Muscle of back (tissue), 11 donors: ENCODE data around the gene SORCS2. TPM values are rescaled to one million over a fixed set of nuclear protein-coding genes. Genes with fewer than 3 reads are reported as not detected.

ENCODE experiments used
- DNase-seq, 3 donors: peaks; one replicate each; pipeline versions ENCODE4 v3.0.0 to v3.0.0-alpha.2; 2013
- polyA plus RNA-seq, 10 donors: library from polyadenylated mRNA; unstranded; fragments of 120-200 nt; gene quantifications; one replicate each; pipeline ENCODE4 v1.2.1, GENCODE V29; 2013; ENCODE audit not compliant: insufficient read length in 10 of 10

Gene SORCS2
- polyA plus RNA-seq, 10 donors: 6.5 to 21.0 (median 10.8) TPM

DNA sequence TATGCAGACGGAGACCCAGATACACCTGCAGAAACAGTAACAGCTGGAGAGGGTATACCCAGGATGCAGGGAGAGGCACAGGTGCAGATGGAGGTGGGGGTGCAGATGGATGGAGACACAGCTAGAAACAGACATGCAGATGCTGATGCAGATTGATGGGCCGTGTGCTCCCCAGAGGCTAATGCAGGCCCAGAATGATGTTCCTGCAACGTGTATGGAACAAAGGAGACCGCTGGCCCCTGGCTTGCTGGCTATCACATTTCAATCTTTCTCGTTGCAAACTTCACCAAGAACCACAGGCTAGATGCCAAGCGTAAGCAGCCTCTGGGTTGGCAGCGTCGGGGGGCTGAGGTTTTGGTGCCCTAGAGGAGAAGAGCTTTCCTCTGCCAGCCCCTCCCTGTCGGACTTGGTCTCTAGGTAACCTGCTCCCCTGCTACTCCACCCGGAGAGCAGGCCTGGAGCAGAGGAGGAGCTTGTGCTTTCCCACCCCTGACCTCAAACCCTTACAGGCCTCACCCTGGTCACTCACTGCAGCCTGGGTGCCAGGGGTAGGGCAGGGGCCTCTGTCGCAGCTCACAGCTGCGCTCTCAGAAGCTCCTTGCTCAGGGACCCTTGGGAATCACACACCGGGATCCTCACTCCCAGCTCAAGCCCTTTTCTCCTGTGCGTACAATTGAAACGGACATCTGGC is 311.4 kb downstream of the SORCS2 start:
- DNase-seq: no peak

DNA sequence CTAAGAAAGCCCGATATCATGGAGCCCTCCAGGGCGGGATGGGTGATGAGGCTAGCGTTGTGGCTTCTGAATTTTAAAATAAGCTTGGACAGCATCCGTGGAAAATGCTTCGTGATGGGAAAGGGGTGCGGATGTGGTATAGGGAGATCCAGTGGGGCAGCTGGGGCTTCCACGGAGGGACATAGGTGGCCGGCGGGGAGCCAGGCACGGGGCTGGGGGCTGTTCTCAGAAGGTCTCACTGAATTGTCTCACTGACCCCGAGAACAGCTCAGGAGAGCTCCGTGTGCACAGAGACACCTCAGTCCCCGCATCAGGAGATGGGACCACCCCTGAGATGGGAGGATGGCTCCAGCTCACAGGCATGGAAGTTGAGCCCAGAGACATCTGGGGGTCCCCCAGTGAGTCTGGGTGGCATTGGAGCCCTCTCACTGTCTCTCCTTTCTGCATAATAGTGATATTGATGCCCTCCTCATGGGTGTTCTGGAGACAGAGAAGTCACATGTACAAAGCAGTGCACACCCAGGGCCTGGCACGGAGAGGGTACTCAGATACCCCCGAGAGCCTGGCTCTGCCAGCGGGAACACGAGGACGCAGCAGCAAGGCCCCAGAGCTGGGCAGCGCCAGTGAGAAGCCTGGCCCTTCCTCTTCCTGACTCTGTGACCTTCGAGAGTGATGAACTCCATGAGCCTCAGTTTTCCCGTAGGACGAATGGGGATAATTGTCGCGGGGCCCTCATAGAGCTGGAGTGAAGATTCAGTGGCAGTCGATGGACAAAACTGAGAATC is 313.0 kb downstream of the SORCS2 start:
- DNase-seq: no peak

- no peak for DNase-seq
Measured at GRCh38 chr4:7506119-7506518, 313.8 kb downstream of the SORCS2 start.

DNA sequence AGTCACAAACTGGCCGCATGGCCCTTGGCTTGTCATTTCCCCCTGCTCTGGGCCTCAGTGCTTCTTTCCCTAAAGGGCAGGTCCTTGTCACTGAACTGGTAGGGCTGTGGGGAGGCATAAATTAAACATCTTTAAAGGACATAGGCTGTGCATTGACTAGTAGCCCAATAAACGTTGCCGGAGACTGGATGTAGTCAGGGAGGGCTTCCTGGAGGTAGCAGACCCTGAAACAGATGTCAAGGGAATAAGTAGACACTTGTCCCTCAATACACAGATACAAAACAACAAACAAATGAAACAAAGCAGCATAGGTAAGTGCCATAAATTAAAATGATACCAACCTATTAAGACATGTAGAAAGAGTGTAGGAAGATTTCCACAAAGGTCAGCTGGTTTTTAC is 314.2 kb downstream of the SORCS2 start:
- no peak for DNase-seq

DNA sequence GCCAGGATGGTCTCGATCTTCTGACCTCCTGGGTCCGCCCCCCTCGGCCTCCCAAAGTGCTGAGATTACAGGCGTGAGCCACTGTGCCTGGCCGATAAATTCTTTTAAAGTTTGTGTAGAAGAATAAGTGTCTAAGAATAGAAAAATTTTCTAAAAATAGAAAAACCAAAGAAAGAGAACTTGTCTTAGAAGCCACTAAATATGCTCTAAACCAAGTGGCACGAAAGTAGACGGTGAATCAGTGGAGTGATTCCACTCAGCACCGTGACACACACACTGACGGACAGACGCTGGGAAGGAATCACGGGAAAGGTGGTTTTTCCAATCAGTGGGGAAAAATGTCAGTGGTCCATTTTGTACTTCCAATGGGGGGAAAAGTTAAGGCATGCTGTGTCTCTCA is 315.0 kb downstream of the SORCS2 start:
- no peak for DNase-seq

- no peak for DNase-seq
Measured at GRCh38 chr4:7510066-7510465, 317.7 kb downstream of the SORCS2 start.

DNA sequence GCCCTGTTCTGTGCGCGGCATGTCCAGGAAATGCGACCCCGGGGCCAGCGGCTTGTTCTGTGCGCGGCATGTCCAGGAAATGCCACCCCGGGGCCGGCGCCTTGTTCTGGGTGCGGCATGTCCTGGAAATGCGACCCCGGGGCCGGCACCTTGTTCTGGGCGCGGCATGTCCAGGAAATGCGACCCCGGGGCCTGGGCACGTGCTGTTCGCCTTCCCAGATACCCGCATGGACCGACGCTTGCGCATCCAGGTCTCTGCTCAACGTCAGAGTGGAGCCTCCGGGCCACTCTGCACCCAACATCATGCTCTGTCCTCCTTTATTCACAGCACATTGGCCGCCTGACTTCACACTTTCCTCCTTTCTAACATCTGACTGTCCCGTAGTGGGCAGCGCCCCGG is 318.2 kb downstream of the SORCS2 start:
- DNase-seq: no peak

DNA sequence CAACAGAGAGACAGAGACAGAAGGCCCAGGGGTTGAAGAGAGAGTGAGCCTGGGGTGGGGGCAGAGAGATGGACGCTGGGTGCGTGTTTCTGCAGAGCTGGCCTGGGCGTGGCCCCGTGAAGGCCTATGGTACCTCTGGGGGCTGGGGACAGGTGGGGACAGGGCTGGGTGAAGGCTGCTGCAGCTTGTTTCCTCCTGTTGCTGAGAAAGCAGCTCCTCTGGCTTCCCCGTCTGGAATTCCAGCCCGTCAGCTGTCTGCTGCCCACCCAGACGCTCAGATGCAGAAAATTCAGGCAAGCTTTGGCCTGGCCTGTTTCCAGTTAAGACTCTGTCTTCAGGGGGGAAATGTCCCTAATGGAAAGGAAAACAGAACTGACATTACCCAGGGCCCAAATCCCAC is 319.2 kb downstream of the SORCS2 start:
- peak in 1 of 3 donors; percentile 45 for DNase-seq

DNA sequence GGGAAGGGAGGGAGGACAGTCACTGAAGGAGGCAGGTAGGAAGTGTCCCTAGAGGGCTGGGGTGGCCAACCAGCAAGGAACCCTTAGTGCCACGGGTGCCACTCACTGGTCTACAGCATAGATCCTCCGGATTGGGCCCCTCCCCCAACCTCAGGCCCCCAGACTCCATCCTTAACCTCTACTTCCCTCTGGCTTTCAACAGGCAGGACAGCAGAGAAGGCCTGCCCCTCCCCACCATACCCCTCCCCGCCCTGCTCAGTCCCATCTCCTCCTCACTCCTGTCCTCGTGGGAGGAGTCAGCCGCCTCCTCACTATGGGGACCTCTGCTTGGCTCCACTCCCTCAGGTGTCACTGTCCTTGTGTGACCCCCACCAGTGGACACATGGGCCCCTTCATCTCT is 320.1 kb downstream of the SORCS2 start:
- no peak for DNase-seq

DNA sequence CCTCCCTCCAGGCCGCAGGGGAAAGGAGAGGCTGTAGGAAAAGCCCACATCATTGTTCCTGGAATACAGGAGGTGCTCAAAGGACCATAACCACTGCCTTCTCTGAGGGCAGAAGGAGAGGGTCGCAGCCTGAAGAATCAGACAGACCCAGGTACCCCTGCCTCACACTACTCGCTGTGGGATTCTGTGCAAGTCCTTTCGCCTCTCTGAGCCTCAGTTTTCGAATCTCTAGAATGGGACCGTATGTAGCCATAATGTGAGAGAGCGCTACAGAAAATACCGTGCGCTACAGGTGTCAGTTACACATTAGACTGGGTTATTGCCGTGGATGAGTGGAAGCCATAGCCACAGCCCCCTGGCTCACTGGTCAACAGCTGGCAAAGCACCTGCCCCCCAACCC is 320.6 kb downstream of the SORCS2 start:
- no peak for DNase-seq

- DNase-seq: peak in 1 of 3 donors; percentile 33
Measured at GRCh38 chr4:7513671-7514070, 321.3 kb downstream of the SORCS2 start.

- no peak for DNase-seq
Measured at GRCh38 chr4:7514281-7514680, 321.9 kb downstream of the SORCS2 start.

DNA sequence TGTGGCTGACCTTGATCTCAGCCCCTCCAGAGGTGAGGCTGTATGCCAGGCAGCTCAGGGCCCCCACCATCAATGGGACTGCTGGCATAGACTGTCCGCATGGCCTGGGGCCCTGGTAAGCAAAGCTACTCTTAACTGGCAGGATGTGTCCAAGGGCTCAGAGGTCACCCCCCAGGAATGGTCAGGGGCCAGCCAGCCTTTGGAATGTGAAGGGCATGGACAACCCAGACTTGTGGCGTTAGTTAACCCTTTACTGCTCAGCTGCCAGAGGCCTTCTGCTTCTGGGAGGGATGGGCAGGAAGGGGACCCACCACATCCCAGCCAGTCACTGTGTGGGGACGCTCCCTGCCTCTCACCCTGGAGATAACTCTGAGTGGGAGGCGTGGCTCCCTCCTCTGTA is 322.5 kb downstream of the SORCS2 start:
- DNase-seq: no peak

- DNase-seq: no peak
Measured at GRCh38 chr4:7515390-7515902, 323.1 kb downstream of the SORCS2 start.

GRCh38 chr4:7516096-7516772 is 323.9 kb downstream of the SORCS2 start:
- DNase-seq: no peak

- no peak for DNase-seq
Measured at GRCh38 chr4:7516773-7517144, 324.4 kb downstream of the SORCS2 start.

DNA sequence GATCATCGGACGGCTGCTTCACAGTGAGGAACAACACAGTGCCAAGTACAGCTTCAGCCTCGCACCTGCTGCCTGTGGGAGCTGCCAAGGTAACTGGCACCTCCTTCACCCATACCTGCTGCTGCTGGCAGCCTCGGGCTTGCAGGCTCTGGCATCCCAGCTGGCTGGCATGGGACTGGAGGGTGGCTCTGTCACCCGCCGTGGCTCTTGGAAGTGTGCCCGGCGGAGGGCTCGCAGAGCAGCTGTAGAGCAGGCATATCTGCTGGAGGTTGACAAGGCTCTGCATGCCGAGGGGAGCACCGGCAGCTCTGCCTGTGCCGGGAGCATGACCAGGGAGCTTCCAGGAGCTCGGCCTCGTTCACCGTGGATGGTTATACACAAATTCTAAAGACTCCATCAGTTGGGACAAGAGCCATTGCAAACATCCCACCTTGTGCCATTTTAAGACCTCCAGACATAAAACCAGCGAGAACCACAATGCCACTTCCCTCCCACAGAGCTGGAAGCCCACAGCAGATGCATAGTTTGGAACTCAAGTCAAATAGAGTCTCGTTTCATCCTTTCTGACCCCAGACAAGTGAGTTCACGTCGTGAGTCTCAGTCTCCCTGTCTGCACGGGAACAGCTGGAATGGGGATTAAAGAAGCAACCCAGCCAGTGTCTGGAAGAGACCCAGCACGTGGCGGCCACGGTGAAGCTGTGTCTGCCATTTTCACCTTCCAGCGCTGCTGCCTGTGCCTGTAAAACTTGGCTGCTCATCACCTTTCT is 326.7 kb downstream of the SORCS2 start:
- DNase-seq: no peak

GRCh38 chr4:7519638-7520376 is 327.5 kb downstream of the SORCS2 start:
- DNase-seq: no peak

GRCh38 chr4:7521666-7522065 is 329.3 kb downstream of the SORCS2 start:
- DNase-seq: peak in 1 of 3 donors; percentile 43

DNA sequence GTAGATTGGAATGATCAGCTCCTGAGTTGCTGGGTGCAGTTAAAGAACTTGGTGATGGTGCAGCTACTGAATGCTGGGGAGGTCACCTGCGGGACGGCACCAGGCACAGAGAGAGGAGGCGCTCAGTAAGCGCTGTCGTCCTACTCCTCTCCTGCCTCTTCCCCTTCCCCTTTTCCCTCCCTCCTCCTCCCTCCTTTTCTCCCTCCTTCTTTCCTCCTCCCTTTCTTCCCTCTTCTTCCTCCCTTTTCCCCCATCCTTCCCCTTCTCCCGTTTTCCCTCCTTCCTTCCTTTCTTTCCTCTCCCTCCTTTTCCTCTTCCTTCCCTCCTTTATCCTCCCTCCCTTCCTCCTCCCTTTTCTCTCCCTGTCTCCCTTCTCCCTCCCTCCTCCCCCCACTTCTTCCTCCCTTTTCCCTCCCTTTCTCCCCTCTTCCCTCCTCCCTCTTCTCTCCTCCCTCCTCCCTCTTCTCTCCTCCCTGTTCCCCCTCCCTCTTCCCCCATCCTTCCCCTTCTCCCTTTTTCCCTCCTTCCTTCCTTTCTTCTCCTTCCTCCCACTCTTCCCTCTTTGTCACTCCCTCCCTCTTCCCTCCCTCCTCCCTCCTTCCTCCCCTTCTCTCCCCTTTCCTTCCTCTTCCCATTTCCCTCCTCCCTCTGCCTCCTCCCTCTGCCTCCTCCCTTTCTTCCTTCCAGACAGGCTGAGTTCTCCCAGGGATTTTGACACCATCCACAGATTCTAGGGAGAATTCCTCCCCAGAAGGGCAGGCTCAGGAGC is 330.3 kb downstream of the SORCS2 start:
- no peak for DNase-seq
